ENCODE data around the gene NR4A1. TPM values are rescaled to one million over a fixed set of nuclear protein-coding genes. Genes with fewer than 3 reads are reported as not detected.
"Not testable (repeated sequence)": the region's sequence is repeated elsewhere in the genome, so short reads cannot be mapped to it uniquely, and the experiment has no call there.

Gene NR4A1
- total RNA-seq, 3 donors from 2014 or later (not counting 1 experiment from before 2014, with no cell fraction given): 72.5 to 177 (median 96.7) TPM

- H3K36me3 Mint-ChIP-seq: no peaks in the 10 kb centered on the region
- peaks cover 24 to 44% of the 10 kb centered on the region in 2 donors for H3K27me3 Mint-ChIP-seq (ENCODE audit: low read depth in 2 of 2)
- WGBS (ENCODE audit: insufficient coverage): 95% methylated on average over 10 of the region's 15 CpGs
These were observed 45.2 kb downstream of the NR4A1 start for GRCh38 chr12:52096332-52097044.

GRCh38 chr12:52097045-52097666 is 45.9 kb downstream of the NR4A1 start:
- Mint-ChIP-seq H3K36me3 (no peaks in the 10 kb centered on the region), H3K4me3 (no peak overlapping the region), H3K9me3 (no peaks in the 10 kb centered on the region), H3K4me1 (no peaks in the 10 kb centered on the region), H3K27ac (no peak overlapping the region), H3K27me3 (ENCODE audit: low read depth in 2 of 2) (peaks cover 24 to 44% of the 10 kb centered on the region in 2 donors)
- peak in 2 of 3 donors; percentile 38 to 41 for ATAC-seq
- H3K9me3 ChIP-seq (ENCODE audit: control insufficient read depth, insufficient read depth, low read length): no peaks in the 10 kb centered on the region
- H3K36me3 ChIP-seq (ENCODE audit: control insufficient read depth, insufficient read depth, low read length): no peaks in the 10 kb centered on the region
- TF ChIP-seq CTCF (IDR thresholded peaks at IDR 0.05): no peak
- intact Hi-C loops (cut with micrococcal nuclease): no loop called here
- H3K4me3 ChIP-seq (ENCODE audit: low read length): no peak overlapping the region
- no peaks in the 10 kb centered on the region for H3K4me1 ChIP-seq (ENCODE audit: control insufficient read depth, insufficient read depth, low read length)
- no peak for DNase-seq
- H3K27ac ChIP-seq (ENCODE audit: low read length): no peak overlapping the region
- WGBS (ENCODE audit: insufficient coverage): 84% methylated on average over 18 of the region's 21 CpGs
- H3K27me3 ChIP-seq (ENCODE audit: control insufficient read depth, insufficient read depth, low read length): no peaks in the 10 kb centered on the region

More at GRCh38 chr12:52096332-52097044, 45.2 kb downstream of the NR4A1 start:
- no peak for ATAC-seq
- Histone ChIP-seq H3K36me3 (ENCODE audit: control insufficient read depth, insufficient read depth, low read length) (no peaks in the 10 kb centered on the region), H3K4me3 (ENCODE audit: low read length) (no peak overlapping the region), H3K9me3 (ENCODE audit: control insufficient read depth, insufficient read depth, low read length) (no peaks in the 10 kb centered on the region), H3K27me3 (ENCODE audit: control insufficient read depth, insufficient read depth, low read length) (peaks cover 3% of the 10 kb centered on the region), H3K4me1 (ENCODE audit: control insufficient read depth, insufficient read depth, low read length) (no peaks in the 10 kb centered on the region), H3K27ac (ENCODE audit: low read length) (no peak overlapping the region)
- Mint-ChIP-seq H3K27ac (no peak overlapping the region), H3K4me3 (no peak overlapping the region), H3K4me1 (no peaks in the 10 kb centered on the region), H3K9me3 (no peaks in the 10 kb centered on the region)
- no peak for TF ChIP-seq CTCF (IDR thresholded peaks at IDR 0.05)
- no peak for DNase-seq
- intact Hi-C loops (cut with micrococcal nuclease): no loop called here

- H3K27me3 Mint-ChIP-seq (ENCODE audit: low read depth in 2 of 2): peaks cover 26 to 57% of the 10 kb centered on the region in 2 donors
- H3K36me3 Mint-ChIP-seq; H3K4me3 Mint-ChIP-seq; H3K36me3 ChIP-seq (ENCODE audit: control insufficient read depth, insufficient read depth, low read length); H3K4me3 ChIP-seq (ENCODE audit: low read length); H3K27ac Mint-ChIP-seq; DNase-seq; H3K27me3 ChIP-seq (ENCODE audit: control insufficient read depth, insufficient read depth, low read length); H3K4me1 ChIP-seq (ENCODE audit: control insufficient read depth, insufficient read depth, low read length); H3K9me3 Mint-ChIP-seq; intact Hi-C loops (cut with micrococcal nuclease); H3K4me1 Mint-ChIP-seq; H3K9me3 ChIP-seq (ENCODE audit: control insufficient read depth, insufficient read depth, low read length); H3K27ac ChIP-seq (ENCODE audit: low read length); ATAC-seq: not testable (repeated sequence)
- WGBS (ENCODE audit: insufficient coverage): 63% methylated on average over 7 of the region's 10 CpGs
These were observed 53.3 kb downstream of the NR4A1 start for GRCh38 chr12:52104431-52105089.

Other genes starting within 250 kb of the NR4A1 start
- 1 to 10 TPM; 1.4 to 1.6 (median 1.5) TPM for gene FIGNL2, start 202.7 kb upstream of the NR4A1 start, total RNA-seq
- not detected for gene ANKRD33, start 163.3 kb upstream of the NR4A1 start, total RNA-seq
- under 1 TPM in 1 of 3 donors, not detected in 2; 0.57 TPM for gene ACVRL1, start 143.9 kb upstream of the NR4A1 start, total RNA-seq
- 1 to 10 TPM; 5.9 to 9.6 (median 6.6) TPM for gene ACVR1B, start 99.7 kb upstream of the NR4A1 start, total RNA-seq
- gene TAMALIN, start 44.5 kb upstream of the NR4A1 start, total RNA-seq: 100 to 1,000 TPM; 403 to 663 (median 424) TPM
- 10 to 100 TPM; 18.6 to 32.8 (median 23.3) TPM for gene ATG101, start 18.5 kb downstream of the NR4A1 start, total RNA-seq
- gene SMIM41, start 28.3 kb downstream of the NR4A1 start, total RNA-seq: not detected
- not detected for gene KRT80, start 140.6 kb downstream of the NR4A1 start, total RNA-seq
- gene KRT7, start 181.8 kb downstream of the NR4A1 start, total RNA-seq: under 1 TPM in 1 of 3 donors, not detected in 2; 0.54 TPM
- 1 to 10 TPM; 2.0 to 3.6 (median 2.7) TPM for gene KRT86, start 223.2 kb downstream of the NR4A1 start, total RNA-seq
- 1 to 10 TPM in 2 of 3 donors, under 1 TPM in 1; 0.28 to 1.4 (median 1.3) TPM for gene KRT81, start 240.1 kb downstream of the NR4A1 start, total RNA-seq

Data from natural killer cell (primary cell).